Gastrocnemius medialis (tissue), 4 donors: ENCODE measurements around the gene ATF6.

Experiments
- POLR2A ChIP-seq, 2 donors: fragments of 450-650 bp; IDR thresholded peaks; one replicate each; pipeline ENCODE4 v1.6.1; 2017; ENCODE audit warnings: antibody characterized with exemption in 2 of 2, mild to moderate bottlenecking in 2 of 2, moderate library complexity in 2 of 2
- TF ChIP-seq, protein P1 (sequence below), 5 experiments: fragments of 450-650 bp in 3 of 5; fragments of 200-600 bp in 2 of 5; sonication (generic) in 2 of 5; IDR thresholded peaks in 4 of 5; conservative IDR thresholded peaks in 1 of 5; 1 replicate in 4 of 5; 2 replicates in 1 of 5; pipeline ENCODE4 v1.5.1; 2016 to 2019; ENCODE audit warnings: antibody characterized with exemption in 5 of 5, mild to moderate bottlenecking in 3 of 5, moderate library complexity in 3 of 5

- TF ChIP-seq, protein P1, sequence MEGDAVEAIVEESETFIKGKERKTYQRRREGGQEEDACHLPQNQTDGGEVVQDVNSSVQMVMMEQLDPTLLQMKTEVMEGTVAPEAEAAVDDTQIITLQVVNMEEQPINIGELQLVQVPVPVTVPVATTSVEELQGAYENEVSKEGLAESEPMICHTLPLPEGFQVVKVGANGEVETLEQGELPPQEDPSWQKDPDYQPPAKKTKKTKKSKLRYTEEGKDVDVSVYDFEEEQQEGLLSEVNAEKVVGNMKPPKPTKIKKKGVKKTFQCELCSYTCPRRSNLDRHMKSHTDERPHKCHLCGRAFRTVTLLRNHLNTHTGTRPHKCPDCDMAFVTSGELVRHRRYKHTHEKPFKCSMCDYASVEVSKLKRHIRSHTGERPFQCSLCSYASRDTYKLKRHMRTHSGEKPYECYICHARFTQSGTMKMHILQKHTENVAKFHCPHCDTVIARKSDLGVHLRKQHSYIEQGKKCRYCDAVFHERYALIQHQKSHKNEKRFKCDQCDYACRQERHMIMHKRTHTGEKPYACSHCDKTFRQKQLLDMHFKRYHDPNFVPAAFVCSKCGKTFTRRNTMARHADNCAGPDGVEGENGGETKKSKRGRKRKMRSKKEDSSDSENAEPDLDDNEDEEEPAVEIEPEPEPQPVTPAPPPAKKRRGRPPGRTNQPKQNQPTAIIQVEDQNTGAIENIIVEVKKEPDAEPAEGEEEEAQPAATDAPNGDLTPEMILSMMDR (IDR thresholded peaks at IDR 0.05 in 4 of 5, conservative IDR thresholded peaks at IDR 0.05 in 1 of 5): no peak
- TF ChIP-seq POLR2A (IDR thresholded peaks at IDR 0.05): no peak
Observed at GRCh38 chr1:161910604-161911003, 144.5 kb downstream of the ATF6 start.
